Astrocyte (in vitro differentiated cells and primary cell): ENCODE measurements around the gene TCEA2. TPM values are rescaled to one million over a fixed set of nuclear protein-coding genes. Genes with fewer than 3 reads are reported as not detected.

ENCODE experiments used
- DNase-seq: peaks from one replicate; pipeline ENCODE4 v3.0.0-alpha.2; 2010; ENCODE audit warnings: low read depth
- FAIRE-seq: peaks from 2 replicates; lab custom pipeline; 2011; peaks lifted over from hg19 to GRCh38; lab: Jason Lieb, UNC
- H2AFZ ChIP-seq: 2 replicates; pipeline ENCODE4 v1.6.0; 2012; ENCODE audit warnings: low read depth, low read length, inconsistent platforms
- H3K27ac ChIP-seq: 2 replicates; pipeline ENCODE4 v1.5.1; 2011; ENCODE audit warnings: low read depth, low read length, inconsistent platforms
- H3K27me3 ChIP-seq: 2 replicates; pipeline ENCODE4 v1.6.0; 2011; ENCODE audit warnings: low read length, inconsistent platforms; ENCODE audit not compliant: insufficient read depth
- H3K36me3 ChIP-seq: 2 replicates; pipeline ENCODE4 v1.5.1; 2011; ENCODE audit warnings: low read length, inconsistent platforms; ENCODE audit not compliant: insufficient read depth
- H3K4me1 ChIP-seq: 2 replicates; pipeline ENCODE4 v1.5.1; 2011; ENCODE audit warnings: low read length, inconsistent platforms; ENCODE audit not compliant: insufficient read depth
- H3K4me2 ChIP-seq: 2 replicates; pipeline ENCODE4 v1.6.0; 2012; ENCODE audit warnings: low read length, inconsistent platforms
- H3K4me3 ChIP-seq: 2 replicates; pipeline ENCODE4 v1.5.1; 2011; ENCODE audit warnings: low read depth, mild to moderate bottlenecking, low read length, inconsistent platforms; ENCODE audit not compliant: insufficient read depth
- H3K79me2 ChIP-seq: 2 replicates; pipeline ENCODE4 v1.6.0; 2012; ENCODE audit warnings: mild to moderate bottlenecking, low read length, inconsistent platforms; ENCODE audit not compliant: insufficient read depth
- H3K9ac ChIP-seq: 2 replicates; pipeline ENCODE4 v1.6.0; 2012; ENCODE audit warnings: mild to moderate bottlenecking, low read length, inconsistent platforms
- H3K9me3 ChIP-seq: 2 replicates; pipeline ENCODE4 v1.5.1; 2012; ENCODE audit warnings: low read depth, mild to moderate bottlenecking, low read length, inconsistent platforms; ENCODE audit not compliant: insufficient read depth
- H4K20me1 ChIP-seq: 2 replicates; pipeline ENCODE4 v1.6.0; 2012; ENCODE audit warnings: low read length, inconsistent platforms; ENCODE audit not compliant: insufficient read depth
- H3K27ac Mint-ChIP-seq: one replicate; pipeline ENCODE4 v1.8.0; 2021; ENCODE audit warnings: mild to moderate bottlenecking, mixed read lengths; ENCODE audit not compliant: unreplicated experiment
- H3K27me3 Mint-ChIP-seq: one replicate; pipeline ENCODE4 v1.8.0; 2021; ENCODE audit warnings: low read depth, mixed read lengths; ENCODE audit not compliant: unreplicated experiment
- H3K36me3 Mint-ChIP-seq: one replicate; pipeline ENCODE4 v1.8.0; 2021; ENCODE audit warnings: low read depth, mixed read lengths; ENCODE audit not compliant: unreplicated experiment
- H3K4me1 Mint-ChIP-seq: one replicate; pipeline ENCODE4 v1.8.0; 2021; ENCODE audit warnings: low read depth, mixed read lengths; ENCODE audit not compliant: unreplicated experiment
- H3K4me3 Mint-ChIP-seq: one replicate; pipeline ENCODE4 v1.8.0; 2021; ENCODE audit warnings: mild to moderate bottlenecking, moderate library complexity, mixed read lengths; ENCODE audit not compliant: unreplicated experiment
- H3K9me3 Mint-ChIP-seq: one replicate; pipeline ENCODE4 v1.8.0; 2021; ENCODE audit warnings: mild to moderate bottlenecking, mixed read lengths; ENCODE audit not compliant: unreplicated experiment
- EZH2 ChIP-seq: IDR thresholded peaks from 2 replicates; pipeline ENCODE4 v1.6.1; 2012; ENCODE audit warnings: mild to moderate bottlenecking, low read length, inconsistent platforms; ENCODE audit not compliant: insufficient read depth
- total RNA-seq: library from RNA; stranded (reverse); gene quantifications from 2 replicates; pipeline ENCODE4 v1.2.1, GENCODE V29; 2021
- TF ChIP-seq, protein P1 (sequence below): IDR thresholded peaks from 2 replicates; pipeline ENCODE4 v1.5.1; 2011; ENCODE audit warnings: low read depth, mild to moderate bottlenecking, inconsistent platforms, low read length, moderate library complexity; ENCODE audit not compliant: insufficient read depth

The TCEA2 gene
- total RNA-seq, 1 donor from 2014 or later: 53.1 TPM

DNA sequence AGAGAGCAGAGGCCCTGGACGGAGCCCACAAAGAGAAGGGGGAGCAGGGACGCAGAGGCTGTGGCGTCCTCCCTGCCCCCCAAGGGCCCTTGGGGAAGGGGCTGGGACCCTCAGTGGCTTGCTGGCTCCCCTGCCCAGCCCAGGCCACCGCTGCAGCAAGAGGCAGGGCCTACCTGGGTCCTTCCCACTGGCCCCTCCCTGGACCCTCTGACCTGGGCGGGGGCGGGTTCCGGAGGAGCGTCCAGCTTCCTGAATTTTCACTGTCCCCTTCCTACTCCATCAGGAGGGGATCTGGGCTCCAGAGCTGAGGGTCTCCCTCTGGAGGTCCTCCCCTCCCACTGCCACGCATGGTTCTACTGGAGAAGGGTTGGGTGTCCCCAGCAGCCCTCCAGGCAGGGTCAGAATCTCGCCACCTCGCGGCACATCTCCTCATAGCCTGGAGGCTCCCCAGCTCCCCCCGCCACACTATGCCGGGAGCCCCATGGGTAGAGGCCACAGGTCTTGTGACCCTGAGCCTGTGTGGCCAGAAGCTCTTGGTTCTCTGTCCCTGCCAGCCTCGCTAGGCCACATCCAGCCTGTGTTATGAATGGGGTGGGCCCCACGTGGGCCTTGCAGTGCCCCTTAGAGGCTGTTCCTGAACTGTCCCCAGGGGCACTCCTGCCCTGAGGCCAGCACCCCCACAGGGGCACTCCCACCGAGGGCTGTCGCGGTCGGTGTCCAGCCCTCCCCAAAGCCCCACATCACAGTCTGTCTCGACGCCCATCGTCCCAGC, 12.6 kb upstream of the TCEA2 start:
- Histone ChIP-seq H3K36me3 (no peaks in the 10 kb centered on the region), H3K9me3 (no peaks in the 10 kb centered on the region), H3K79me2 (no peaks in the 10 kb centered on the region), H3K4me2 (no peak overlapping the region), H3K9ac (no peak overlapping the region), H3K27me3 (peaks cover 42% of the 10 kb centered on the region), H3K27ac (no peak overlapping the region), H3K4me1 (no peaks in the 10 kb centered on the region), H2AFZ (no peak overlapping the region), H4K20me1 (peaks cover 12% of the 10 kb centered on the region), H3K4me3 (no peak overlapping the region)
- FAIRE-seq: no peak
- no peaks in the 10 kb centered on the region for H3K36me3 Mint-ChIP-seq
- no peak for TF ChIP-seq EZH2
- TF ChIP-seq, protein P1, sequence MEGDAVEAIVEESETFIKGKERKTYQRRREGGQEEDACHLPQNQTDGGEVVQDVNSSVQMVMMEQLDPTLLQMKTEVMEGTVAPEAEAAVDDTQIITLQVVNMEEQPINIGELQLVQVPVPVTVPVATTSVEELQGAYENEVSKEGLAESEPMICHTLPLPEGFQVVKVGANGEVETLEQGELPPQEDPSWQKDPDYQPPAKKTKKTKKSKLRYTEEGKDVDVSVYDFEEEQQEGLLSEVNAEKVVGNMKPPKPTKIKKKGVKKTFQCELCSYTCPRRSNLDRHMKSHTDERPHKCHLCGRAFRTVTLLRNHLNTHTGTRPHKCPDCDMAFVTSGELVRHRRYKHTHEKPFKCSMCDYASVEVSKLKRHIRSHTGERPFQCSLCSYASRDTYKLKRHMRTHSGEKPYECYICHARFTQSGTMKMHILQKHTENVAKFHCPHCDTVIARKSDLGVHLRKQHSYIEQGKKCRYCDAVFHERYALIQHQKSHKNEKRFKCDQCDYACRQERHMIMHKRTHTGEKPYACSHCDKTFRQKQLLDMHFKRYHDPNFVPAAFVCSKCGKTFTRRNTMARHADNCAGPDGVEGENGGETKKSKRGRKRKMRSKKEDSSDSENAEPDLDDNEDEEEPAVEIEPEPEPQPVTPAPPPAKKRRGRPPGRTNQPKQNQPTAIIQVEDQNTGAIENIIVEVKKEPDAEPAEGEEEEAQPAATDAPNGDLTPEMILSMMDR: no peak
- DNase-seq: no peak
- no peak overlapping the region for H3K27ac Mint-ChIP-seq
- H3K27me3 Mint-ChIP-seq: peaks cover 39% of the 10 kb centered on the region
- no peaks in the 10 kb centered on the region for H3K9me3 Mint-ChIP-seq
- H3K4me3 Mint-ChIP-seq: no peak overlapping the region
- peaks cover 6% of the 10 kb centered on the region for H3K4me1 Mint-ChIP-seq

DNA sequence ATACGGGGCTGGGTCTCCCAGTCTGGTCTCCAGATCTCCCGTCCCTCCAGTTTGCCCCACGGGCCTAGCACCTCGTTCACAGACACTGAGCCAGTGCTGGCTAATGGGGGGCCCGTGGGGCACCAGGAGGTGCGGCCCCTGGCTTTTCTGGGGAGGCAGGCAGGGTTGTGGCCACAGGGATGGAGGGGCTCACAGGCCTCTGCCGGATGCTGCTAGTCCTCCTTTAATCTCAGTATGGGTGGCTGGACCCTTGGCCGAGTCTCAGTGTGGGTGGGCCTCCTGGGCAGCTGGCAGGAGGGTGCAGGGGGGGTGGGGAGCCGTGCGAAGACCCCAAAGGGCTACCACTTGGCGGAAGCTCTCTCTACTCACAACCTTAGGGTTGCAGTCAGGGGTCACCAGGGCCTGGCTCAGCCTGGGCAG, 12.0 kb upstream of the TCEA2 start:
- FAIRE-seq: no peak
- no peaks in the 10 kb centered on the region for H3K9me3 Mint-ChIP-seq

More for the DNA sequence above, 12.0 kb upstream of the TCEA2 start:
- no peak overlapping the region for H3K27ac ChIP-seq
- no peaks in the 10 kb centered on the region for H3K79me2 ChIP-seq
- peaks cover 12% of the 10 kb centered on the region for H4K20me1 ChIP-seq
- peaks cover 38% of the 10 kb centered on the region for H3K27me3 ChIP-seq
- Mint-ChIP-seq H3K4me3 (no peak overlapping the region), H3K4me1 (peaks cover 6% of the 10 kb centered on the region), H3K27ac (no peak overlapping the region), H3K27me3 (peaks cover 35% of the 10 kb centered on the region), H3K36me3 (no peaks in the 10 kb centered on the region)
- H2AFZ ChIP-seq: no peak overlapping the region
- H3K4me2 ChIP-seq: no peak overlapping the region
- DNase-seq: no peak
- no peaks in the 10 kb centered on the region for H3K9me3 ChIP-seq
- H3K9ac ChIP-seq: no peak overlapping the region
- H3K36me3 ChIP-seq: no peaks in the 10 kb centered on the region
- TF ChIP-seq EZH2: no peak
- TF ChIP-seq, protein P1: no peak
- no peak overlapping the region for H3K4me3 ChIP-seq
- peaks cover 3% of the 10 kb centered on the region for H3K4me1 ChIP-seq
